H9 (cell line): Measurements from ENCODE around the gene SERTAD1. TPM values are rescaled to one million over a fixed set of nuclear protein-coding genes. Genes with fewer than 3 reads are reported as not detected.

ENCODE experiments used
- DNase-seq: peaks from one replicate; pipeline ENCODE4 v3.0.0-alpha.2; 2017
- H2AFZ ChIP-seq: one replicate; pipeline ENCODE4 v1.6.1; 2013; ENCODE audit warnings: mild to moderate bottlenecking, low read length, control low read depth, moderate library complexity
- H2AK5ac ChIP-seq: 2 replicates; pipeline ENCODE4 v1.6.1; 2013; ENCODE audit warnings: low read length, control low read depth, mixed read lengths; ENCODE audit not compliant: insufficient read length
- H2BK120ac ChIP-seq: one replicate; pipeline ENCODE4 v1.6.1; 2013; ENCODE audit warnings: low read depth, mild to moderate bottlenecking, low read length, control low read depth, inconsistent platforms; ENCODE audit not compliant: poor library complexity, severe bottlenecking
- H2BK12ac ChIP-seq: 2 replicates; pipeline ENCODE4 v1.6.1; 2013; ENCODE audit warnings: low read length, control low read depth, mixed read lengths, low read depth; ENCODE audit not compliant: insufficient read length
- H2BK15ac ChIP-seq: 2 replicates; pipeline ENCODE4 v1.6.1; 2013; ENCODE audit warnings: low read depth, low read length, control low read depth
- H2BK20ac ChIP-seq: one replicate; pipeline ENCODE4 v1.6.1; 2013; ENCODE audit warnings: low read depth, mild to moderate bottlenecking, low read length, control low read depth, inconsistent platforms; ENCODE audit not compliant: poor library complexity, severe bottlenecking
- H2BK5ac ChIP-seq: 2 replicates; pipeline ENCODE4 v1.6.1; 2013; ENCODE audit warnings: low read length, control low read depth, mixed read lengths; ENCODE audit not compliant: insufficient read length
- H3K14ac ChIP-seq: 2 replicates; pipeline ENCODE4 v1.6.1; 2013; ENCODE audit warnings: low read length, control low read depth; ENCODE audit not compliant: insufficient read depth
- H3K18ac ChIP-seq: 2 replicates; pipeline ENCODE4 v1.6.1; 2013; ENCODE audit warnings: low read depth, mild to moderate bottlenecking, mixed read lengths, low read length, control low read depth; ENCODE audit not compliant: insufficient read length
- H3K23ac ChIP-seq: 2 replicates; pipeline ENCODE4 v1.6.1; 2013; ENCODE audit warnings: low read length, control low read depth, mixed read lengths, low read depth; ENCODE audit not compliant: insufficient read length
- H3K23me2 ChIP-seq: 2 replicates; pipeline ENCODE4 v1.6.1; 2013; ENCODE audit warnings: low read depth, mild to moderate bottlenecking, mixed read lengths, low read length, control low read depth; ENCODE audit not compliant: insufficient read length, poor library complexity, severe bottlenecking
- H3K27ac ChIP-seq: 2 replicates; pipeline ENCODE4 v1.5.1; 2013; ENCODE audit warnings: low read length, control low read depth, mixed read lengths, low read depth; ENCODE audit not compliant: insufficient read length
- H3K27me3 ChIP-seq: 2 replicates; pipeline ENCODE4 v1.6.1; 2013; ENCODE audit warnings: low read length, control low read depth, inconsistent platforms; ENCODE audit not compliant: insufficient read depth
- H3K4ac ChIP-seq: 2 replicates; pipeline ENCODE4 v1.6.1; 2013; ENCODE audit warnings: low read depth, mild to moderate bottlenecking, control low read depth, inconsistent platforms, low read length, moderate library complexity
- H3K4me1 ChIP-seq: 2 replicates; pipeline ENCODE4 v1.6.1; 2013; ENCODE audit warnings: low read length, control low read depth, inconsistent platforms; ENCODE audit not compliant: insufficient read depth
- H3K4me2 ChIP-seq: 2 replicates; pipeline ENCODE4 v1.6.1; 2013; ENCODE audit warnings: low read length, control low read depth, mixed read lengths; ENCODE audit not compliant: insufficient read length, insufficient read depth
- H3K56ac ChIP-seq: 2 replicates; pipeline ENCODE4 v1.6.1; 2013; ENCODE audit warnings: low read depth, mild to moderate bottlenecking, mixed read lengths, low read length, control low read depth; ENCODE audit not compliant: insufficient read length
- H3K79me1 ChIP-seq: 2 replicates; pipeline ENCODE4 v1.6.1; 2013; ENCODE audit warnings: low read depth, mild to moderate bottlenecking, moderate library complexity, low read length, control low read depth, inconsistent platforms; ENCODE audit not compliant: insufficient read depth, poor library complexity, severe bottlenecking
- H3K79me2 ChIP-seq: 2 replicates; pipeline ENCODE4 v1.6.1; 2013; ENCODE audit warnings: low read length, control low read depth, inconsistent platforms; ENCODE audit not compliant: insufficient read depth
- H3K9ac ChIP-seq: 2 replicates; pipeline ENCODE4 v1.6.1; 2013; ENCODE audit warnings: low read length, control low read depth, mixed read lengths; ENCODE audit not compliant: insufficient read length; ENCODE audit errors: extremely low read depth
- H3K9me3 ChIP-seq: one replicate; pipeline ENCODE4 v1.6.1; 2013; ENCODE audit warnings: low read depth, low read length, inconsistent platforms; ENCODE audit not compliant: control insufficient read depth
- H3T11ph ChIP-seq: one replicate; pipeline ENCODE4 v1.6.1; 2013; ENCODE audit warnings: mild to moderate bottlenecking, low read length, control low read depth, inconsistent platforms
- H4K20me1 ChIP-seq: one replicate; pipeline ENCODE4 v1.6.1; 2013; ENCODE audit not compliant: control insufficient read depth, insufficient read length, insufficient read depth
- H4K5ac ChIP-seq: 2 replicates; pipeline ENCODE4 v1.6.1; 2013; ENCODE audit warnings: low read depth, mild to moderate bottlenecking, mixed read lengths, low read length, control low read depth; ENCODE audit not compliant: insufficient read length
- H4K8ac ChIP-seq: replicated peaks from 2 replicates; pipeline ENCODE4 v1.6.1; 2013; ENCODE audit warnings: low read length, control low read depth, mixed read lengths, low read depth; ENCODE audit not compliant: insufficient read length
- H4K91ac ChIP-seq: 2 replicates; pipeline ENCODE4 v1.6.1; 2013; ENCODE audit warnings: low read depth, mild to moderate bottlenecking, moderate library complexity, mixed read lengths, low read length, control low read depth; ENCODE audit not compliant: insufficient read length
- H3K27ac Mint-ChIP-seq, 3 experiments: 2 replicates in 2 of 3; 3 replicates in 1 of 3; pipeline ENCODE4 v1.8.0; 2020 to 2021; ENCODE audit warnings: mixed read lengths in 3 of 3, mild to moderate bottlenecking in 1 of 3, moderate library complexity in 1 of 3
- H3K27me3 Mint-ChIP-seq: 2 replicates; pipeline ENCODE4 v1.8.0; 2021; ENCODE audit warnings: low read depth, mild to moderate bottlenecking, moderate library complexity, mixed read lengths
- H3K36me3 Mint-ChIP-seq, 3 experiments: 2 replicates in 2 of 3; 3 replicates in 1 of 3; pipeline ENCODE4 v1.8.0; 2020 to 2021; ENCODE audit warnings: low read depth in 3 of 3, mixed read lengths in 3 of 3; ENCODE audit not compliant: insufficient read depth in 1 of 3
- H3K4me1 Mint-ChIP-seq, 2 experiments: 2 replicates each; pipeline ENCODE4 v1.8.0; 2020; ENCODE audit warnings: mixed read lengths in 2 of 2
- H3K4me3 Mint-ChIP-seq, 2 experiments: 2 replicates in 1 of 2; 3 replicates in 1 of 2; pipeline ENCODE4 v1.8.0; 2020 to 2021; ENCODE audit warnings: mild to moderate bottlenecking in 2 of 2, mixed read lengths in 2 of 2, moderate library complexity in 1 of 2
- H3K9me3 Mint-ChIP-seq, 2 experiments: 2 replicates in 1 of 2; 3 replicates in 1 of 2; pipeline ENCODE4 v1.8.0; 2020; ENCODE audit warnings: mild to moderate bottlenecking in 2 of 2, mixed read lengths in 2 of 2, moderate library complexity in 1 of 2
- WGBS: extraction: QIAGEN DNeasy Blood & Tissue Kit; methylation state at CpG from one replicate; pipeline ENCODE4 v1.1.7; 2013; ENCODE audit warnings: missing lambda C conversion rate, low lambda C conversion rate, mixed read lengths; ENCODE audit not compliant: insufficient read length; ENCODE audit errors: extremely low coverage; 5-methylcytosine and 5-hydroxymethylcytosine counted together
- long read RNA-seq: library from polyadenylated mRNA; unstranded; transcript quantifications from one replicate; pipeline ENCODE4 v2.0.0, GENCODE V29; 2020
- total RNA-seq: library from RNA; stranded (reverse); gene quantifications from 2 replicates; pipeline ENCODE4 v1.2.1, GENCODE V29; 2021
- TF ChIP-seq, protein P1 (sequence below): fragments of 200-600 bp; sonication (generic); conservative IDR thresholded peaks from 3 replicates; pipeline ENCODE4 v1.8.0; 2021; ENCODE audit warnings: antibody characterized with exemption, mild to moderate bottlenecking

SERTAD1 gene, protein sequence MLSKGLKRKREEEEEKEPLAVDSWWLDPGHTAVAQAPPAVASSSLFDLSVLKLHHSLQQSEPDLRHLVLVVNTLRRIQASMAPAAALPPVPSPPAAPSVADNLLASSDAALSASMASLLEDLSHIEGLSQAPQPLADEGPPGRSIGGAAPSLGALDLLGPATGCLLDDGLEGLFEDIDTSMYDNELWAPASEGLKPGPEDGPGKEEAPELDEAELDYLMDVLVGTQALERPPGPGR
- total RNA-seq: 7.9 and 9.3 TPM in 2 replicates
- long read RNA-seq, transcript SERTAD1-201 (2 exons, 2,114 nt): major isoform, 122 of 126 reads
- long read RNA-seq, partial matches to known transcripts: 2 of 126 reads
- long read RNA-seq, other reads (novel, unspliced or antisense): 2 of 126 reads

DNA sequence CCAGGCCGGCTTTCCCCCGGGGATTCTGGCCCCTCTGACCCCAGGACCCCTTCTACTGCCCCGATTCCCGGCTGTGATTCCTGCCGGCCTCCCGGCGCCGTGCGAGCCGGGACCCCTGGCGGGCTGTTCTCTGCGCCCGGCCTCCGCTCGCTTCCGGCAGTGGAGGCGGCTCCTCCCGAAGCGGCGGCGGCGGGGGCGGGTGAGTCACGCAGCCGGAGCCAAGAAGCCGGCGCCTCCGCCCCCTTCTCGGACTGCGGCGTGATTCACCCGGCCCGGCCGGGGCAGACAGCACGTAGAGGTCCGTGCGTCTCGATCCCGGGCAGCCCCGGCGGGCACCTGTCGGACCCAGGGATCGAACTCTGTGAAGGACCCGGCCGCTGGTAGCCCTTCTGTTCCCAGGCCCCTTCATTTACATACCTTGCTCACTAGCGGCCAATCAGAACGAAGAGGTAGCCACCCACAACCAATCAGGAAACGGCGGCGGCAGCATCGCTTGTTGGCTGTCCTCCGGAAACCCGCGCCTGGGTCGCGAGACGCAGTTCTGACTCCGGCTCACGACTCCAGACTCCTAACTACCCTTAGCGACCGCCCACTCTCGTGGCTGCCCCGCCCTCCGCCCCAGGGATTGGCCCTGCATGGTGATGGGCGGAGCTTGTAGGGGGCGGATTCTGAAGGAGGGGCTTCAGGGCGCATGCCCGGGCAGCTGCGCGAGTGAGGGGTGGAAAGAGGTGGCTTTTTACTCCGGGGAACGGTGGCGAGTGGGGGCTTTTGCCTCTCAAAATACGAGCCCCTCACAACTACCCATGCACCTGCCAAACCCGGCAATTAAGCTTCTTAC, at the start of gene SERTAD1:
Gene SERTAD1 (minus strand): TSS at position 543 of the 838 bp plus-strand sequence. CDS start 2,446 bp downstream, outside the sequence.
- Histone ChIP-seq H3K27ac (no peak within 1 kb of the TSS), H3K4me2 (peak within 1 kb of the TSS; percentile 90), H2BK20ac (peak within 1 kb of the TSS; percentile 13), H3K79me1 (no peaks in the 10 kb centered on the region), H2AK5ac (no peak within 1 kb of the TSS), H2BK5ac (no peak within 1 kb of the TSS), H3T11ph (no peak within 1 kb of the TSS), H3K79me2 (no peaks in the 10 kb centered on the region), H3K23me2 (peaks cover 16% of the 10 kb centered on the region), H3K9ac (peak within 1 kb of the TSS; percentile 60), H3K56ac (no peak within 1 kb of the TSS), H3K27me3 (no peaks in the 10 kb centered on the region), H3K4me1 (no peaks in the 10 kb centered on the region; the same call in 1 of the 2 replicates), H4K5ac (no peak within 1 kb of the TSS), H3K9me3 (no peaks in the 10 kb centered on the region), H3K18ac (peak within 1 kb of the TSS; percentile 64), H3K23ac (no peak within 1 kb of the TSS), H3K4ac (no peak within 1 kb of the TSS), H4K8ac (no peak within 1 kb of the TSS), H2AFZ (no peak within 1 kb of the TSS), H4K91ac (no peak within 1 kb of the TSS), H3K14ac (peak within 1 kb of the TSS; percentile 74), H2BK120ac (no peak within 1 kb of the TSS), H4K20me1 (no peaks in the 10 kb centered on the region), H2BK15ac (no peak within 1 kb of the TSS), H2BK12ac (no peak within 1 kb of the TSS)
- TF ChIP-seq, protein P1, sequence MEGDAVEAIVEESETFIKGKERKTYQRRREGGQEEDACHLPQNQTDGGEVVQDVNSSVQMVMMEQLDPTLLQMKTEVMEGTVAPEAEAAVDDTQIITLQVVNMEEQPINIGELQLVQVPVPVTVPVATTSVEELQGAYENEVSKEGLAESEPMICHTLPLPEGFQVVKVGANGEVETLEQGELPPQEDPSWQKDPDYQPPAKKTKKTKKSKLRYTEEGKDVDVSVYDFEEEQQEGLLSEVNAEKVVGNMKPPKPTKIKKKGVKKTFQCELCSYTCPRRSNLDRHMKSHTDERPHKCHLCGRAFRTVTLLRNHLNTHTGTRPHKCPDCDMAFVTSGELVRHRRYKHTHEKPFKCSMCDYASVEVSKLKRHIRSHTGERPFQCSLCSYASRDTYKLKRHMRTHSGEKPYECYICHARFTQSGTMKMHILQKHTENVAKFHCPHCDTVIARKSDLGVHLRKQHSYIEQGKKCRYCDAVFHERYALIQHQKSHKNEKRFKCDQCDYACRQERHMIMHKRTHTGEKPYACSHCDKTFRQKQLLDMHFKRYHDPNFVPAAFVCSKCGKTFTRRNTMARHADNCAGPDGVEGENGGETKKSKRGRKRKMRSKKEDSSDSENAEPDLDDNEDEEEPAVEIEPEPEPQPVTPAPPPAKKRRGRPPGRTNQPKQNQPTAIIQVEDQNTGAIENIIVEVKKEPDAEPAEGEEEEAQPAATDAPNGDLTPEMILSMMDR: peak; percentile 91
- no peaks in the 10 kb centered on the region for H3K27me3 Mint-ChIP-seq
- H3K4me1 Mint-ChIP-seq: peaks cover 19% of the 10 kb centered on the region in 2 experiments
- H3K9me3 Mint-ChIP-seq: no peaks in the 10 kb centered on the region
- peak; percentile 100 for DNase-seq
- WGBS: no CpG with 5 or more reads among the region's 75 CpGs
- H3K4me3 Mint-ChIP-seq: peak within 1 kb of the TSS; percentile 91 to 97
- peaks cover 0 to 5% (median 4%) of the 10 kb centered on the region in 3 experiments; a peak in 3 of 7 replicates for H3K36me3 Mint-ChIP-seq
- peak within 1 kb of the TSS; percentile 93 to 96 (median 95) for H3K27ac Mint-ChIP-seq
